GM19395 (cell line): ENCODE results near the gene FXYD2.
"Not testable (repeated sequence)": the region's sequence is repeated elsewhere in the genome, so short reads cannot be mapped to it uniquely, and the experiment has no call there.

Experiments
- ATAC-seq: cut with Tn5 transposase; IDR thresholded peaks from one replicate; pipeline ENCODE4 v1.9.1; 2021; ENCODE audit warnings: mild to moderate bottlenecking, moderate library complexity; ENCODE audit not compliant: unreplicated experiment

FXYD2 gene

DNA sequence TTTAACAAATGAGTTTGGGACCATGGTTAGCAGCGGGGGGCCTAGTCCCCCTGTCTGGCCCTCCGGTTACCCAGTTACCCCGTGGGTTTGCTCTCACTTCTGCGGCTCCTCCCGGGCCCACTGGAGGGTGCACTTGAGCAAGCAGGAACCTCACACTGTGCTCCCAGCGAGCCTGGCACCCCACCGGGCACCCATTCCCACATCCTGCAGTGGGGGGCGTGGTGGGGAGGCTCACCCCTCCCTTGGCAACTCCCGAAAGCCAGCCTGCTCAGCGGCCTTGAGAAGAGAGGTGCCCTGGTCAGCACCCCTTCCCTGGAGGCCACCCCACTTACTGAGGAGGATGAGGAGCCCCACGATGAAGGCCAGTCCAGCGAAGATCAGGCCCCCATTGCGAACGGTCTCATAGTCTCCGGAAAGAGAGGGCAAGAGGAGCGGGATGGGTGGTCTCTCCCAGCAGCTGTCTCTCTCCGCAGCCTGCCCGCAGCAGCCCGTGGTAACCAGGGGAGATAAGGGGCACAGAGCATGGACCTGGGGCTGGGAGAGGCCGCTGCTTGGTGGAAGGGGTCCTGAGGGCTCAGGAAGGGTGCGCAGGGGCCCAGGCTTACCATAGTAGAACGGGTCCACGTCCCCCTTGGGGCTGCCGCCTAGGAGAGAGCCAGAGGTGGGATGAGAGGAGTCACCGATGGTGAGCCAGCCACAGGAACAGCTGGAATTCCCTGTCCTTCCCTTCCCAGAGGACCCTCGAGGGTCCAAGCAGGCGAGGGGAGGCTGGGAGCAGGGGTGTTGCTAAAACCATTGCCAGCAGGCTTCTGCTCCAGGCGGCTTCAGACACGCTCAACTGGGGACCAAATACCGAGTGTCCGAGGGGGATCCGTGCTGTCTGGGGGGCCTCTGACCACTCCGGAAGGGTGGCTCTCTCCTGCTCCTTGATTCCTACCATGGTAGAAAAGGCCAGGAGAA lies 2.2 kb downstream of the FXYD2 start:
- no peak for ATAC-seq

DNA sequence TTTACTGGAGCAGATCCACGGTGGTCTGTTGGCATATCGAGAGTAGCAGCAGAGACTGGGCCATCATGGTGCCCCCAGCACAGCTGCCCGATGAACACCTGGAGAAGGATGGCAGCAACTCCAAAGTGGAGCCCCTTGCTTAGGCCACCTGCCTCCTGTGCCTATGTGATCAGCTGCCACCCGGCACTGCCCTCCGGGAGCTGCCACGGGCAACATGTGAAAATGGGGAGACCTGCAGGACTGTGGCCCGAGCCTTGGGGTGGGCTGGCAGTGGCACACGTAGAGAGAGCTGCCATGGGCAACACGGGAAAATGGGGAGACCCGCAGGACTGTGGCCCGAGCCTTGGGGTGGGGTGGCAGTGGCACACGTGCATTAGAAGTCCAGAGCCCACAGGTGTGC lies 3.1 kb downstream of the FXYD2 start:
- ATAC-seq, result no peak

GRCh38 chr11:117820516-117820915 lies 4.0 kb downstream of the FXYD2 start:
- no peak for ATAC-seq

GRCh38 chr11:117820071-117820470 lies 4.5 kb downstream of the FXYD2 start:
- no peak for ATAC-seq

- ATAC-seq, result no peak
These were observed 5.2 kb downstream of the FXYD2 start for GRCh38 chr11:117819096-117820040.

GRCh38 chr11:117818041-117818873 lies 6.3 kb downstream of the FXYD2 start:
- ATAC-seq, result no peak

DNA sequence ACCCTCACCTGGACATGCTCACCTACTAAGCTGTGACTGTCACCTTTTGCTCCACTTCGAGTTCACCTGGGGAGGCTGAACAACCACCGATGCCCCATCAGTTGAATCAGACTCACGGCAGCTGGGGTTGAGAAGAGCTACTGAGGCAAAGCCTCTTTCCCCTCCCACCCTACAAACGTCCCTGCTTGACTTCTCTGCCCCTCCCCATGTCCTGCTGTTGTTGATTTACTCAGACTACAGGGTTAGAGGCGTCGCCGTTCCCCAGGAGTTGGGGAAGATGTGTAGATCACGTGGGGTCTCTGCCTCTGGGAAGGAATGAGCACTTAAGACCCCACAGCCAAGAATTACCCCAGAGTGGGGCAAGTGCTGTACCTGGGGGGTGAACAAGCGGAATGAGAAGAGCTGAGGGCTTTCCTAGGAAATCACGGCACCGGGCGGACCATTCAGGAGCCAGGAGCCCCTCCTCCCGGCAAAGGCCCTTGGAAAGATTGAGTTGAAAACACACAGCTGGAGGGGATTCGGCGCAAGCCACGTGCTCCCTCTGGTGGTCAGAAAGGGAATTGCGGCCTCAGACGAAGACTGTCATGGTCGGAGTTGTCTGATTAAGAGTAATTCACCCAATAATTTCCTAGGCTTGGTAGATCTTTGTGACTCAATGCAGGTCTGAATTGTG lies 7.0 kb downstream of the FXYD2 start:
- no peak for ATAC-seq

DNA sequence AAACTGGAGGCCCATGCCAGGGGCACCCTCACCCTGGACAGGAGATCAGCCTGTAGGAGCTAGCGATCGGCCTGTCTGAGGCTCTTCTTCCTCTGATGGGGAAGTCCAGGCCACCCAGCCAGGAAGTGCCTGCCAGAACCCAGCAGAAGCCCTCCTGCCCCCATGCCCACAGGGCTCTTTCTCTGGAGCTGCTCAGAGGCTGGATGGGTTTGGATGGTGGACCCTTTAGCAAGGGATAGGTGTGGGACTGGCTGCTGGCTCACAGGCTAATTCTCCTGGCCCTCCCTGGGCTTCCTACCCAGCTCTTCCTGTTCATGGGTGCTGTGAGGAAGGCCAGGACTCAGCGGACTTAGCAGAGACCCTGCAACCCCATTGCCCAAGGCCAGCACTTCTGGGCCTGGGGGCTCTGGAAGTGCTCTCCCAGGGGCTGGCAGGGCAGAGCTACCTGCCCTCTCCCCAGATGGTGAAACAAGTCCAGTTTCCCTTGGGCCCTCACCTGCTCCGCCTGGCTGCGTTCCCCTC lies 7.6 kb downstream of the FXYD2 start:
- no peak for ATAC-seq

DNA sequence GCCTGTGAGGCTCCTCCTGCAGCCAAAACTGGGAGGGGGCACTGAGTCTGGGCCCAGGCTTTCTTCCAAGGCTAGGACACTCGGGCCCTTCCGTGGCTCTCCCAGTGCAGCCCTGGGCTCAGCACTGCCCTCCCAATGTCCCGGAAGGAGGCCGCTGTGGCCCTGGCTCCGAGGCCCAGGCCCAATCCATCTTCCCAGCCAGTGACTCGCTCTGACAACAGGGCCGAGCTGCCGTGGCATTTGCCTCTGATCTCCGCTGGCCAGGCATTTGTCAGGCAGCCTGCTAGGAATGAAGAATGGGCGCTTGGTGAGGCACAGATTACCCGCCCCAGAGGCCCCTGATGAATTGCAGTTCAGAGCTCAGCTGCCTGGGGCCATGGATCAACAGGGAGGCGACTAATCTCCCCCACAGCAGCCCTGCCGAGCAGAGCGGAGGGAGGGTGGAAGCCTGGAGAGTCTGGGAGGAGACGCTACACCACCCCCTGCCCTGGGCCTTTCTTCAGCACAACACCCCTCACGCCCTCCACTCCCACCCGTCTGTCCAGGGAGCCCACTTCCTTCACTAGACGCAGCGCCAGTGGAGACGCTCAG lies 8.3 kb downstream of the FXYD2 start:
- ATAC-seq, result no peak

- peak; percentile 65 for ATAC-seq
These were observed 9.2 kb downstream of the FXYD2 start for GRCh38 chr11:117815262-117815803.

GRCh38 chr11:117814766-117815261 lies 9.7 kb downstream of the FXYD2 start:
- ATAC-seq, result peak; percentile 46

- ATAC-seq, result peak; percentile 16
These were observed 10.3 kb downstream of the FXYD2 start for GRCh38 chr11:117814204-117814765.

- ATAC-seq, result not testable (repeated sequence)
These were observed 14.5 kb downstream of the FXYD2 start for GRCh38 chr11:117810056-117810451.

- peak; percentile 53 for ATAC-seq
These were observed 15.1 kb downstream of the FXYD2 start for GRCh38 chr11:117809236-117810055.

GRCh38 chr11:117808784-117809183 lies 15.8 kb downstream of the FXYD2 start:
- no peak for ATAC-seq

GRCh38 chr11:117807482-117808327 lies 16.8 kb downstream of the FXYD2 start:
- no peak for ATAC-seq

DNA sequence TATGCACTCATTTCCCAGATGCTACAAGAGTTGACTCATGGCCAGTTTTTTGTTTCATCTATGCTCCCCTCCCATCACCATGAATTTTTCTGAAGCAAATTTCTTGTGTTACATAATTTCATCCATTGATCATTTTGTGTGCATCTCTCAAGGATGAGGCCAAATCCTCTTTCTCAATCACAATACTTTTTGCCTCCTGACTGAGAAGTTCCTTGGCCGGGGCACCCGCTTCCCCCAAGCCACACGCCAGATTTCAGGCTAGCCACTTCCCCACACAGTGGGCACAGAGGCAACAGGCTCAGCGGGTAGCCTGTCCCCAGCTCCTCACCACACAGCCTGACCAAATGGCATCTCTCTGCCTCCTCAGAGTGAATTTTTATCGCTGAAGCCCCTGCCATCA lies 17.7 kb downstream of the FXYD2 start:
- no peak for ATAC-seq
